Measurements from ENCODE around the gene PCBP3.
"Not testable (repeated sequence)": the region's sequence is repeated elsewhere in the genome, so short reads cannot be mapped to it uniquely, and the experiment has no call there.

Gene PCBP3

GRCh38 chr21:45947716-45948255 is 304.3 kb downstream of the PCBP3 start:
- no peak for DNase-seq (ENCODE audit: low spot score)

GRCh38 chr21:45948576-45949141 is 305.1 kb downstream of the PCBP3 start:
- no peak for DNase-seq (ENCODE audit: low spot score)

- DNase-seq (ENCODE audit: low spot score), result no peak
Measured at GRCh38 chr21:45949928-45950739, 306.6 kb downstream of the PCBP3 start.

- peak; percentile 68 for DNase-seq (ENCODE audit: low spot score)
Measured at GRCh38 chr21:45950740-45951515, 307.4 kb downstream of the PCBP3 start.

GRCh38 chr21:45951676-45952075 is 308.2 kb downstream of the PCBP3 start:
- DNase-seq (ENCODE audit: low spot score), result no peak

- not testable (repeated sequence) for DNase-seq (ENCODE audit: low spot score)
Measured at GRCh38 chr21:45952527-45952926, 309.0 kb downstream of the PCBP3 start.

- DNase-seq (ENCODE audit: low spot score), result no peak
Measured at GRCh38 chr21:45952974-45953373, 309.4 kb downstream of the PCBP3 start.

GRCh38 chr21:45954261-45954660 is 310.7 kb downstream of the PCBP3 start:
- DNase-seq (ENCODE audit: low spot score), result peak; percentile 64

- DNase-seq (ENCODE audit: low spot score), result no peak
Measured at GRCh38 chr21:45954921-45955320, 311.4 kb downstream of the PCBP3 start.

- no peak for DNase-seq (ENCODE audit: low spot score)
Measured at GRCh38 chr21:45957551-45957950, 314.0 kb downstream of the PCBP3 start.

- peak; percentile 82 for DNase-seq (ENCODE audit: low spot score)
Measured at GRCh38 chr21:45957981-45958600, 314.6 kb downstream of the PCBP3 start.

- DNase-seq (ENCODE audit: low spot score), result no peak
Measured at GRCh38 chr21:45959182-45959581, 315.7 kb downstream of the PCBP3 start.

GRCh38 chr21:45959779-45960390 is 316.4 kb downstream of the PCBP3 start:
- no peak for DNase-seq (ENCODE audit: low spot score)

GRCh38 chr21:45961408-45961807 is 317.9 kb downstream of the PCBP3 start:
- DNase-seq (ENCODE audit: low spot score), result not testable (repeated sequence)

- DNase-seq (ENCODE audit: low spot score), result no peak
Measured at GRCh38 chr21:45962531-45963231, 319.2 kb downstream of the PCBP3 start.

GRCh38 chr21:45963232-45963570 is 319.7 kb downstream of the PCBP3 start:
- DNase-seq (ENCODE audit: low spot score), result no peak

GRCh38 chr21:45964649-45965048 is 321.1 kb downstream of the PCBP3 start:
- DNase-seq (ENCODE audit: low spot score), result no peak

GRCh38 chr21:45965084-45965809 is 321.7 kb downstream of the PCBP3 start:
- no peak for DNase-seq (ENCODE audit: low spot score)

- DNase-seq (ENCODE audit: low spot score), result no peak
Measured at GRCh38 chr21:45966791-45967394, 323.4 kb downstream of the PCBP3 start.

All from hepatic stellate cell (primary cell).